GM21737 (cell line): ENCODE data around the gene ANK2.
"Not testable (repeated sequence)": the region's sequence is repeated elsewhere in the genome, so short reads cannot be mapped to it uniquely, and the experiment has no call there.

Experiments
- ATAC-seq: cut with Tn5 transposase; IDR thresholded peaks from one replicate; pipeline ENCODE4 v1.9.1; 2021; ENCODE audit warnings: mild to moderate bottlenecking, moderate library complexity; ENCODE audit not compliant: unreplicated experiment

ANK2 gene

GRCh38 chr4:113183032-113183605 lies 133.7 kb downstream of the ANK2 start:
- no peak for ATAC-seq

GRCh38 chr4:113186220-113186619 lies 136.8 kb downstream of the ANK2 start:
- not testable (repeated sequence) for ATAC-seq

GRCh38 chr4:113186913-113187312 lies 137.5 kb downstream of the ANK2 start:
- ATAC-seq, result no peak

- no peak for ATAC-seq
Observed at GRCh38 chr4:113187358-113187757, 137.9 kb downstream of the ANK2 start.

GRCh38 chr4:113189546-113189945 lies 140.1 kb downstream of the ANK2 start:
- no peak for ATAC-seq

GRCh38 chr4:113209153-113209552 lies 159.7 kb downstream of the ANK2 start:
- ATAC-seq, result no peak

- ATAC-seq, result no peak
Observed at GRCh38 chr4:113209652-113210320, 160.3 kb downstream of the ANK2 start.

GRCh38 chr4:113212613-113213012 lies 163.2 kb downstream of the ANK2 start:
- no peak for ATAC-seq

GRCh38 chr4:113221990-113222389 lies 172.5 kb downstream of the ANK2 start:
- no peak for ATAC-seq

GRCh38 chr4:113222471-113222870 lies 173.0 kb downstream of the ANK2 start:
- no peak for ATAC-seq

- no peak for ATAC-seq
Observed at GRCh38 chr4:113223001-113223400, 173.5 kb downstream of the ANK2 start.

- ATAC-seq, result no peak
Observed at GRCh38 chr4:113232194-113232593, 182.7 kb downstream of the ANK2 start.

- no peak for ATAC-seq
Observed at GRCh38 chr4:113236916-113237315, 187.5 kb downstream of the ANK2 start.

GRCh38 chr4:113243312-113243711 lies 193.9 kb downstream of the ANK2 start:
- ATAC-seq, result no peak

GRCh38 chr4:113244747-113245146 lies 195.3 kb downstream of the ANK2 start:
- not testable (repeated sequence) for ATAC-seq

GRCh38 chr4:113248320-113248719 lies 198.9 kb downstream of the ANK2 start:
- ATAC-seq, result no peak

- no peak for ATAC-seq
Observed at GRCh38 chr4:113255628-113256027, 206.2 kb downstream of the ANK2 start.

GRCh38 chr4:113256946-113257345 lies 207.5 kb downstream of the ANK2 start:
- no peak for ATAC-seq

GRCh38 chr4:113260688-113261087 lies 211.2 kb downstream of the ANK2 start:
- no peak for ATAC-seq

- ATAC-seq, result no peak
Observed at GRCh38 chr4:113263274-113263673, 213.8 kb downstream of the ANK2 start.

- ATAC-seq, result no peak
Observed at GRCh38 chr4:113270520-113271319, 221.3 kb downstream of the ANK2 start.

- ATAC-seq, result no peak
Observed at GRCh38 chr4:113272523-113272922, 223.1 kb downstream of the ANK2 start.
